ENCODE results near the gene ZNF273.

Gene ZNF273

DNA sequence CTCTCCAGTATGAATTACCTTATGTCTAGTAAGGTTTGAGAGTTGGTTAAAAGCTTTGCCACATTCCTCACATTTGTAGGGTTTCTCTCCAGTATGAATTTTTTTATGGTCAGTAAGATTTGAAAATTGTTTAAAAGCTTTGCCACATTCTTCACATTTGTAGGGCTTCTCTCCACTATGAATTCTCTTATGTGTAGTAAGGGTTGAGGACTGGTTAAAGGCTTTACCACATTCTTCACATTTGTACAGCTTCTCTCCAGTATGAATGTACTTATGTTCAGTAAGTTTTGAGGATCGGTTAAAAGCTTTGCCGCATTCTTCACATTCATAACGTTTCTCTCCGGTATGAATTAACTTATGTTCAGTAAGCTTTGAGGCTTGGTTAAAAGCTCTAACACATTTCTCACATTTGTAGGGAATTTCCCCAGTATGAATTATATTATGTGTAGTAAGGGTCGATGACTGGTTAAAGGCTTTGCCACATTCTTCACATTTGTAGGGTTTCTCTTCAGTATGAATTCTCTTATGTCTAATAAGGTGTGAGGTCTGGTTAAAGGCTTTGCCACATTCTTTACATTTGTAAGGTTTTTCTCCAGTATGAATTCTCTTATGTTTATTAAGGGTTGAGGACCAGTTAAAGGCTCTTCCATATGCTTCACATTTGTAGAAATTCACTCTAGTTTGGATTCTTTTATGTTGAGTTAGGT is 75.6 kb downstream of the ZNF273 start:
- in situ Hi-C loops (cut with HindIII; ENCODE audit: low sequenced_read_pairs): no loop called here
- no peak for DNase-seq (ENCODE audit: low read depth)
- no peak overlapping the region for H3K4me3 ChIP-seq (ENCODE audit: low read depth, low read length)
- TF ChIP-seq, protein P1, sequence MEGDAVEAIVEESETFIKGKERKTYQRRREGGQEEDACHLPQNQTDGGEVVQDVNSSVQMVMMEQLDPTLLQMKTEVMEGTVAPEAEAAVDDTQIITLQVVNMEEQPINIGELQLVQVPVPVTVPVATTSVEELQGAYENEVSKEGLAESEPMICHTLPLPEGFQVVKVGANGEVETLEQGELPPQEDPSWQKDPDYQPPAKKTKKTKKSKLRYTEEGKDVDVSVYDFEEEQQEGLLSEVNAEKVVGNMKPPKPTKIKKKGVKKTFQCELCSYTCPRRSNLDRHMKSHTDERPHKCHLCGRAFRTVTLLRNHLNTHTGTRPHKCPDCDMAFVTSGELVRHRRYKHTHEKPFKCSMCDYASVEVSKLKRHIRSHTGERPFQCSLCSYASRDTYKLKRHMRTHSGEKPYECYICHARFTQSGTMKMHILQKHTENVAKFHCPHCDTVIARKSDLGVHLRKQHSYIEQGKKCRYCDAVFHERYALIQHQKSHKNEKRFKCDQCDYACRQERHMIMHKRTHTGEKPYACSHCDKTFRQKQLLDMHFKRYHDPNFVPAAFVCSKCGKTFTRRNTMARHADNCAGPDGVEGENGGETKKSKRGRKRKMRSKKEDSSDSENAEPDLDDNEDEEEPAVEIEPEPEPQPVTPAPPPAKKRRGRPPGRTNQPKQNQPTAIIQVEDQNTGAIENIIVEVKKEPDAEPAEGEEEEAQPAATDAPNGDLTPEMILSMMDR (IDR thresholded peaks at IDR 0.05; ENCODE audit: low read depth, low read length, missing control alignments): no peak
